WTC11 (cell line): ENCODE data around the gene CPEB4. TPM values are rescaled to one million over a fixed set of nuclear protein-coding genes. Genes with fewer than 3 reads are reported as not detected.

Experiments used
- ATAC-seq: fragments of 200-7000 bp; cut with Tn5 transposase; 2 replicates; pipeline ENCODE4 v1.10.0; 2021; ENCODE audit warnings: mild to moderate bottlenecking, moderate library complexity
- CTCF ChIA-PET: fragments of 300-600 bp; sonication (Branson Sonifier 250); formaldehyde crosslinking; loops from one replicate; lab custom pipeline; 2021; ENCODE audit warnings: antibody characterized with exemption; lab: Charles Lee
- POLR2A ChIA-PET: fragments of 350-600 bp; sonication (Branson Sonifier 250); formaldehyde crosslinking; loops from one replicate; lab custom pipeline; 2021; ENCODE audit warnings: antibody characterized with exemption; lab: Charles Lee
- DNase-seq: peaks from one replicate; pipeline ENCODE4 v3.0.0; 2021; ENCODE audit warnings: low spot score
- H3K27ac Mint-ChIP-seq: 2 replicates; pipeline ENCODE4 v1.8.0; 2021; ENCODE audit warnings: mixed read lengths
- H3K27me3 Mint-ChIP-seq: 2 replicates; pipeline ENCODE4 v1.8.0; 2021; ENCODE audit warnings: low read depth, mild to moderate bottlenecking, moderate library complexity, mixed read lengths
- H3K36me3 Mint-ChIP-seq: 2 replicates; pipeline ENCODE4 v1.8.0; 2021; ENCODE audit warnings: mixed read lengths
- H3K4me1 Mint-ChIP-seq: 2 replicates; pipeline ENCODE4 v1.8.0; 2022; ENCODE audit warnings: mixed read lengths
- H3K4me3 Mint-ChIP-seq: 2 replicates; pipeline ENCODE4 v1.8.0; 2021; ENCODE audit warnings: mild to moderate bottlenecking, moderate library complexity, mixed read lengths
- H3K9me3 Mint-ChIP-seq: 2 replicates; pipeline ENCODE4 v1.8.0; 2021; ENCODE audit warnings: mixed read lengths
- AR ChIP-seq: fragments of 250-450 bp; sonication (Bioruptor Pico); IDR thresholded peaks from 2 replicates; pipeline ENCODE4 v1.9.0; 2021; ENCODE audit warnings: mild to moderate bottlenecking
- CBFB ChIP-seq: sonication (generic); formaldehyde crosslinking; IDR thresholded peaks from 2 replicates; pipeline ENCODE4 v1.8.1; 2022; ENCODE audit warnings: mild to moderate bottlenecking, low read depth, missing genetic modification reagents
- CDX4 ChIP-seq: fragments of 250-450 bp; sonication (Bioruptor Pico); IDR thresholded peaks from 2 replicates; pipeline ENCODE4 v1.9.0; 2021; ENCODE audit warnings: moderate library complexity, mild to moderate bottlenecking, inconsistent platforms, borderline replicate concordance
- GABPB1 ChIP-seq: sonication (generic); formaldehyde crosslinking; IDR thresholded peaks from 2 replicates; pipeline ENCODE4 v1.8.1; 2023; ENCODE audit warnings: mild to moderate bottlenecking, missing genetic modification reagents
- MLX ChIP-seq: sonication (generic); formaldehyde crosslinking; IDR thresholded peaks from 2 replicates; pipeline ENCODE4 v1.8.1; 2023; ENCODE audit warnings: mild to moderate bottlenecking, missing genetic modification reagents, moderate library complexity
- MYBL2 ChIP-seq: sonication (generic); formaldehyde crosslinking; IDR thresholded peaks from 2 replicates; pipeline ENCODE4 v1.8.1; 2023; ENCODE audit warnings: mild to moderate bottlenecking, moderate library complexity, missing genetic modification reagents
- NR1H2 ChIP-seq: sonication (generic); formaldehyde crosslinking; IDR thresholded peaks from 2 replicates; pipeline ENCODE4 v1.9.0; 2021; ENCODE audit warnings: mild to moderate bottlenecking, moderate library complexity, missing genetic modification reagents
- USF1 ChIP-seq: sonication (generic); formaldehyde crosslinking; IDR thresholded peaks from 2 replicates; pipeline ENCODE4 v1.8.0; 2022; ENCODE audit warnings: mild to moderate bottlenecking, missing genetic modification reagents
- ZMAT4 ChIP-seq: fragments of 250-450 bp; sonication (Bioruptor Pico); IDR thresholded peaks from 2 replicates; pipeline ENCODE4 v1.9.0; 2021; ENCODE audit warnings: mild to moderate bottlenecking
- ZNF121 ChIP-seq: sonication (generic); formaldehyde crosslinking; IDR thresholded peaks from 2 replicates; pipeline ENCODE4 v1.8.0; 2023; ENCODE audit warnings: missing genetic modification reagents
- ZNF219 ChIP-seq: sonication (generic); formaldehyde crosslinking; IDR thresholded peaks from 2 replicates; pipeline ENCODE4 v1.8.0; 2023; ENCODE audit warnings: missing genetic modification reagents, mild to moderate bottlenecking, borderline replicate concordance
- ZNF416 ChIP-seq: fragments of 250-450 bp; sonication (Bioruptor Pico); IDR thresholded peaks from 2 replicates; pipeline ENCODE4 v1.9.0; 2021; ENCODE audit warnings: mild to moderate bottlenecking, inconsistent platforms
- ZSCAN18 ChIP-seq: fragments of 250-450 bp; sonication (Bioruptor Pico); IDR thresholded peaks from 2 replicates; pipeline ENCODE4 v2.1.2; 2022; ENCODE audit warnings: mild to moderate bottlenecking, moderate library complexity
- total RNA-seq: library from RNA; stranded (reverse); gene quantifications from 3 replicates; pipeline ENCODE4 v1.2.3, GENCODE V29; 2021
- TF ChIP-seq, protein P1 (sequence below): sonication (generic); formaldehyde crosslinking; IDR thresholded peaks from 2 replicates; pipeline ENCODE4 v1.8.1; 2023; ENCODE audit warnings: mild to moderate bottlenecking, missing genetic modification reagents
- TF ChIP-seq, protein P2 (sequence below): sonication (generic); formaldehyde crosslinking; IDR thresholded peaks from 2 replicates; pipeline ENCODE4 v1.8.1; 2023; ENCODE audit warnings: mild to moderate bottlenecking, missing genetic modification reagents, moderate library complexity

Gene CPEB4
- total RNA-seq, 1 experiment from 2014 or later: 12.7 TPM

DNA sequence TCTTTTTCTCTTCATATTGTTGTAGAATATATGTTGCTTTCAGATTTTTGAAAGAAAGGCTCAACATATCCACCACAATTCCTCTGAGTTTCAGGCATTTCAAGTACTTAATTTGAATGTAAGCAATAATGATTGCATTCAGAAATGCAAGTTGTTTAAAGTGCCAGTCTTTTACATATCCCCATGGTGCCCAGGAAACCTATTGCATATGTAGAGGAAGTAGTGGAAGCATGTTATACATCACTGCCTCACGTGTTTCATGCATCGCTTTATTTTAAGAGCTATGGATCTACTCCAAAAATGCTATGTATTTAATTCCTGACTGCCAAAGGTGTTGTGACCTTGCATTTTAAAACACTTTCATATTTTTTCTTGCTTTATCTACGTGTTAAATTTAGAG is 28.1 kb downstream of the CPEB4 start (continued):
- TF ChIP-seq, protein P1, sequence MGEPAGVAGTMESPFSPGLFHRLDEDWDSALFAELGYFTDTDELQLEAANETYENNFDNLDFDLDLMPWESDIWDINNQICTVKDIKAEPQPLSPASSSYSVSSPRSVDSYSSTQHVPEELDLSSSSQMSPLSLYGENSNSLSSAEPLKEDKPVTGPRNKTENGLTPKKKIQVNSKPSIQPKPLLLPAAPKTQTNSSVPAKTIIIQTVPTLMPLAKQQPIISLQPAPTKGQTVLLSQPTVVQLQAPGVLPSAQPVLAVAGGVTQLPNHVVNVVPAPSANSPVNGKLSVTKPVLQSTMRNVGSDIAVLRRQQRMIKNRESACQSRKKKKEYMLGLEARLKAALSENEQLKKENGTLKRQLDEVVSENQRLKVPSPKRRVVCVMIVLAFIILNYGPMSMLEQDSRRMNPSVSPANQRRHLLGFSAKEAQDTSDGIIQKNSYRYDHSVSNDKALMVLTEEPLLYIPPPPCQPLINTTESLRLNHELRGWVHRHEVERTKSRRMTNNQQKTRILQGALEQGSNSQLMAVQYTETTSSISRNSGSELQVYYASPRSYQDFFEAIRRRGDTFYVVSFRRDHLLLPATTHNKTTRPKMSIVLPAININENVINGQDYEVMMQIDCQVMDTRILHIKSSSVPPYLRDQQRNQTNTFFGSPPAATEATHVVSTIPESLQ (CRISPR knock-in tag): no peak
- TF ChIP-seq USF1 (CRISPR knock-in tag) (0 out of 2 replicates have a peak, but pooled peaks have one; percentile 46), ZMAT4 (0 out of 2 replicates have a peak, but pooled peaks have one; percentile 36), AR (CRISPR knock-in tag) (no peak), ZNF219 (CRISPR knock-in tag) (no peak), ZSCAN18 (CRISPR knock-in tag) (no peak), NR1H2 (no peak), CDX4 (CRISPR knock-in tag) (no peak), ZNF416 (no peak), GABPB1 (CRISPR knock-in tag) (no peak), MLX (CRISPR knock-in tag) (no peak)
- TF ChIP-seq, protein P2, sequence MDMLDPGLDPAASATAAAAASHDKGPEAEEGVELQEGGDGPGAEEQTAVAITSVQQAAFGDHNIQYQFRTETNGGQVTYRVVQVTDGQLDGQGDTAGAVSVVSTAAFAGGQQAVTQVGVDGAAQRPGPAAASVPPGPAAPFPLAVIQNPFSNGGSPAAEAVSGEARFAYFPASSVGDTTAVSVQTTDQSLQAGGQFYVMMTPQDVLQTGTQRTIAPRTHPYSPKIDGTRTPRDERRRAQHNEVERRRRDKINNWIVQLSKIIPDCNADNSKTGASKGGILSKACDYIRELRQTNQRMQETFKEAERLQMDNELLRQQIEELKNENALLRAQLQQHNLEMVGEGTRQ: peak; percentile 60

DNA sequence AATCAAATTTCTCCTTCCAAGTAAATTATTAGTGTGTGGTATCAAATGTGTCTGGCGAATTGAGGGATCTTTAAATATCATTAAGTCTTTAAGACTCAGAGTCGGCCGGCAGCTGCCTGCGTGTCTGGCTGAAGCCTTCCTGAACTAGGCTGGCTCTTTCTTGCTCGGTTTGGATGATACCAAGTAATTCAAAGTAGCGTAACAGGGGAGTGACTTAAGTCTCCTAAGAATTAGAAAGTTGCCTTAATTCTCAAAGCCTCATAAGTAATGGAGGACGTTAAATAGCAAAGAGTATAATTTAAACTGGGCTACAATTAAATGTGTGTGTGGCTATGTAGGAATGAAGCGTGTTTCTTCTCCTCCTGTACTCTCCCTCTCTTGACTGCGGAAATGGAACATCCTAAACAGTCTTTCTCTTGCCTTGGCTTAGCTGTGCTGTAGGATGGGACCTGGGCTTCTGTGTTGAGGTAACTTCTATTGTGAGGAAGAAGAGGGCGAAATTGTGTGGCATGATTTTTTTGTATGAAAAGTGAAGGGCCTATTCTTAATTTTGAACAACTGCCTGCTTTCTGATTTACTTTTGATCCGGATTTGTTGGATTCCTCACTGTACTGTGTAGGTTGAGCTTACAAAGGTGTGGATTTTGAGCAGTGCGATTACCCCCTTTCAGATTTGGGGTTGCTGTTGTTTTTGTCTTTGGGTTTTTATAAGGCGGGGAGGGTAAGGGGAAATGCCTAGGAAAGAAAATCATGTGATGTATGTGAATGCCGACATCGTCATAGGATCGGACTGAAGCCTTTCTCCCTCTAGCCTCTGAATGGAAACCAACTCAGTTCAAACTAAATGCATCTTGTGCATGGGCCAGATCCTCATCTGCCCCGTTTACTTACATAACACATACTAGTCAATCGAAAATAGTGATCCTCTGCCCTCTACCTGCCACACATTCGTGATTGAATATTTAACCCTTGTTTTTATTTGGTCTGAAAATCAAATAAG is 29.9 kb downstream of the CPEB4 start:
- H3K4me1 Mint-ChIP-seq: peaks cover 25% of the 10 kb centered on the region
- H3K9me3 Mint-ChIP-seq: no peaks in the 10 kb centered on the region
- H3K27me3 Mint-ChIP-seq: no peaks in the 10 kb centered on the region
- H3K27ac Mint-ChIP-seq: no peak overlapping the region
- H3K4me3 Mint-ChIP-seq: no peak overlapping the region
- no peak for TF ChIP-seq MYBL2
- TF ChIP-seq USF1 (CRISPR knock-in tag): no peak
- no peak for TF ChIP-seq CBFB (CRISPR knock-in tag)
- TF ChIP-seq ZNF121: 0 out of 2 replicates have a peak, but pooled peaks have one; percentile 29
- TF ChIP-seq, all 79 proteins: peak for 1
- DNase-seq (peak; percentile 42), ATAC-seq (peak; percentile 93)
- CTCF ChIA-PET: interaction anchor here (0.9 kb wide), 2 partner anchors 50 to 55 kb away, joined by 3 read pairs; no protein-coding TSS in a partner anchor
- no peaks in the 10 kb centered on the region for H3K36me3 Mint-ChIP-seq
- POLR2A ChIA-PET: interaction anchor here (1.3 to 1.9 kb wide), 2 partner anchors 30 to 50 kb away, joined by 3 to 7 read pairs; partner anchors contain the start of gene CPEB4
